ENCODE measurements around the gene VLDLR.
"Not testable (repeated sequence)": the region's sequence is repeated elsewhere in the genome, so short reads cannot be mapped to it uniquely, and the experiment has no call there.

VLDLR gene

GRCh38 chr9:2664174-2665065 is 42.8 kb downstream of the VLDLR start:
- DNase-seq: no peak

DNA sequence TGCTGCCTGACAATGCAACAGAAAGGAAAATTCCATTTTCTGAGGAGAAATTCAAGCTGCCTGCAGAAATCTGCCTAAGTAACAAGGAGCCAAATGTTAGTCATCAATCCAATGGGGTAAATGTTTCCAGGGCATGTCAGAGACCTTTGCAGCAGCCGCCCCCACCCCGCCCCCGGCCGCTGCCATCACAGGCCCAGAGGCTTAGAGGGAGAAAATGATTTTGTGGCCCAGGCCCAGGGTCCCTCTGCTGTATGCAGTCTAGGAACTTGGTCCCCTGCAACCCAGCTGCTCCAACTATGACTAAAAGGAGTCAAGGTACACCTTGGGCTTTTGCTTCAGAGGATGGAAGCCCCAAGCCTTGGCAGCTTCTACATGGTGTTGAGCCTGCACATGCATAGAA is 45.0 kb downstream of the VLDLR start:
- DNase-seq: no peak

- DNase-seq: no peak
Observed at GRCh38 chr9:2673161-2673560, 51.6 kb downstream of the VLDLR start.

DNA sequence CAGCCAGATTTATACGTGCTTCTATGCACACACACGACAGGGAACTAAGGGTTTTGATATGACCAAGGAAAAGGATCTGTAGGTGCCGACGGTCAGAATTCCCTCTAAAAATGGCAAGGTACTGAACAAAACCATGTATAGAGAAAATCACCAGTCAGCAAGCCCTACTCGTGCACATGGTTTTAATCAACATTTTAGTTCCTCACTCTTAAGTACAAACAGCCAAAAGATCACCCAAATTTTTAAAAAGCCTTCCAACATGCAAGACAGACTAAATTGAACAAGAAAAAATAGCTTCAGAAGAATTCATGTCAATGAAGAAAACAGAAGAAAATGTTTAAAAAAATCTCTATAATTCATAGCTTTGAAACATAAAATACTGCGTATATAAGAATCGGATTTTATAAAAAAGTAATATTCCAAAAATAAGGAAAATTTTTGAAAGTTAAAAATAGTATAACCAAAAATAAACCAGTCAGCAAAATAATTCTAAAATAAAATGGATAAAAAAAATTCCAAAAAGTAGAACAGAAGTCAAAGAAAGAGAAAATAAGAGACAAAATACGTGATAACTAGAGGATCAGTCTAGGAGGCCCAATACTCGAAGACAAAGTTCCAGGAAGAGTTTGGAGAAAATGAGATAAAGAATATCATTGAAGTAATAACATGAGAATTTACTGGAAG is 52.7 kb downstream of the VLDLR start:
- no peak for DNase-seq

GRCh38 chr9:2675834-2676233 is 54.2 kb downstream of the VLDLR start:
- no peak for DNase-seq

DNA sequence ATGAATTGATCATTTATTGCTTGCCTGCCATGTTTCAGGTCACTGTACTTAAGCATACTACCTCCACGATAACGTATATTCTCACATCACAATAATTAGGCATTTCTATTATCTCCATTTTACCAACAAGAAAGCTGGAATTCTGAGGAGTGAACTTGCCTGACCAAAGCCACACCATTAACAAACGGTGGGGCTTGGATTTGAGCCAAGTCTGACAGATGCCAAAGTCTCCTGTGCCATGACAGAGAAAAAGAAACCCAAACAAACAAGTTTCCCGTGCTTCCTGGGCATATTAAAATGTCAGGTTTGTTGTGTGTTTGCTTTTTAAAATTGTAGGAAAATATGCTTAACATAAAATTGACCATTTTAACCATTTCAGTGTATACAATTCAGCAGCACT is 54.9 kb downstream of the VLDLR start:
- no peak for DNase-seq

DNA sequence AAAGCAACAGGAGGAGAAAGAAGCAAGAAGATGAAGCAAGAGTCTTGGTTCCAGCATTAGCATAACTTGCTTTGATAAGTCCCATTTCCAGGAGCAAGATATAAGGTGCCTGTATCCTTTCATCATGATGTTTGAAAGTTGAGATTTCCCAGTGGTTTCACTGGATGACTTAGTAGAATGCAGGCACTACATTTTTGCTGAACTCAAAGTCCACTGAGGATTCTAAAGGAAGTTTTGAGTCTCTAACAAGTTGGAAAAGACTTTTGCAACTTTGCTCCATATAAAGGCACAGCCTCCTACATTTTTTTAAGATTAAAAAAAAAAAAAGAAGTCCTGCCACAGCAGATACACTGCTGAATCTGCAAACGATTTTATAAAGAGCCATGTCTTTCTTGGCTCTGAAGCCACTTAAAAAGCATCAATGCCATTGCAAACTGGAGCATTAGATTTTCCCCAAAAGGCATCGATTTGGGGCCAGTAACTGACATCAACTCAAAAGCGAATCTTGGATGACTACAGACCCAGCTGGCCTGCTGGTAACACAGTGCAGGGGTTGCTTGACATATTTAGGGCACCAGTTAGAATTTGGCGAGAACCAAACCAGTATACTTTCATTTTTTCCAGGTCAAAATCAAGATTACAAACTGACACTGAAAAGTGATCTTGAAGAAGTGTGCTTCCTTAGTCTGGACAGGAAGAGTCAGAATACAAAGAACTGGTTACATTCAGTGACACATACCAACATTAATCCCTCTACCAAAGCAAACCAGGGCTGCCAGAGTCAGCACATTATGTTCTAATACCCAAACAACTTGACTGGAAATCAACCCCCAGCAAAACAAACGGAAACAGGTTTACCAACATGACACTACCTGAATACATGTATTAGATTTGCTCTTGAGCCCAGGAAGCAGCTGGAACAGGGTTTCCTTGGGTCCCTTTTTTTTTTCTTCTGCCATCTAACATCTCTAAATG is 56.6 kb downstream of the VLDLR start:
- peak; percentile 37 for DNase-seq

DNA sequence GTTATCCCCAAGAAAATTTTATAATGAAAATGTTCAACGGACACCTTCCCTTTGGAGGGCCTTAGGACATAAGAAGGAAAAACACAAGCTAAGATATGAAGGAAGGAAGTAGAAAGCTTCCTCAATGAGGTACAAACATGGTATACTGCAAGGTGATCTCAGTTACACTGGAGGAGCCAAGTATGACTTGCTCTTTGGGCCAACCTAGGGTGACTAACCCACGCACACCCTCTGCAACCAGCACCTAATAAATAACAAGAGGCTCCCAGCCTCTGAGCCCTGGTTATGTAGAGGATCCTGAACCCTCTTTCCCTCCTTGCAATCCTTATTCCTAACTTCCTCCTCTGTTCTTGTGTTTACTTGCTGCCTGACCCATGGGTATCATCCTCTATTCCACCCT is 57.4 kb downstream of the VLDLR start:
- DNase-seq: no peak

GRCh38 chr9:2681981-2682380 is 60.4 kb downstream of the VLDLR start:
- no peak for DNase-seq

DNA sequence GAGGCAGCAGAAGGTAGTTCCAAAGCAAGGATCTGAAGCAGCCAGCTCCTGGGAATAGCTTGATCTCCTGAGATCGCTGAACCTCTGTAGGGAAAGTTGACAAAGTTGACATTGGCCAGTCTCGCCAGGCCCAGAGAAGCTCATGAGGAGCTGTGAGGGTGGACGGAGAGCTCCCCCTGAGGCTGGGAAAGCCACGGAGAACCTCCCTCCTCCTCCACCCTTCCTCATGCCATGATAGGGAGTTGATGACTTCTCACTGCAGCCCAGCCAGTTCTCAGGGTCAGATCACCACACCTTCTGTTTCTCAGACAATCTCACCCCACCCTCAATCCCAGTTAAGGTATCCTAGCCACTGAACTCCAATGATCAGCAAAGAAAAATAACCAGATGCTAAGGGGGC is 65.3 kb downstream of the VLDLR start:
- no peak for DNase-seq

- no peak for DNase-seq
Observed at GRCh38 chr9:2688636-2689035, 67.0 kb downstream of the VLDLR start.

- no peak for DNase-seq
Observed at GRCh38 chr9:2691212-2691611, 69.6 kb downstream of the VLDLR start.

DNA sequence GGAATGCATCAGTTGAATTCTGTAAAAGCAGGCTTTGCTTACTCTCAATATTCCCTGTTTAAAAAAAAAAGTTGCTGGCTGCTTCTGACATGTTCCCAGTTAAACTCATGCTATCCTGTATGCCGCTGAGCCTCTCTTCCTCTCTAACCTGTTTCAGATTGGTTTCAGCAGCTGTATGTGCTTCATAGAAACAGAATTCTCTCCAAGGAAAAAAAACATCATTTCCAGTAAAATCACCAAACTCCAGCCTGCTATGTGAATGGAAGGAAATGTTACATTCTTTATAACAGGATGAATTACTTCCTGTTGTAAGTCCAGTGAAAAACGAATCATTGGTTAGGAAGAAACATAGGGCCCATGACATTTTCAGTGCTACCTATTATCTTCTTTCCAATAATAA is 70.0 kb downstream of the VLDLR start:
- DNase-seq: no peak

DNA sequence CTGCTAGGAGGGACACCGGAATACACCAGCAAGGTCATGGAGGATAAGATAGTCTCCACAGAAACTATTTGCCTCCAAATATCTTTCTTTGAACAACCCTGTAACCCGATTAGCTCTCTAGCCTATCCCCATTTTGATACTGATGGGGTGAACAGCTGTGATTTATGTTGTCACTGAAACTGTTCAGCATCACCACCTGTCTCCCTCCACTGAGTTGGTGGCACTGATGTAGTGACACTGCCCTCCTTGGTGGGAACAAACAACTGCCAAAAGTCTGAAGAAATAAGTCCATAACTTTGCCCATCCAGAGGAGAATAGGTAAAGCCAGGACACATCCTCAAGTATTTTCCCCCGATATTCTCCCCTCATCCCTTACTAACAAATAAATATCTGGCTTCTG is 71.5 kb downstream of the VLDLR start:
- DNase-seq: no peak

DNA sequence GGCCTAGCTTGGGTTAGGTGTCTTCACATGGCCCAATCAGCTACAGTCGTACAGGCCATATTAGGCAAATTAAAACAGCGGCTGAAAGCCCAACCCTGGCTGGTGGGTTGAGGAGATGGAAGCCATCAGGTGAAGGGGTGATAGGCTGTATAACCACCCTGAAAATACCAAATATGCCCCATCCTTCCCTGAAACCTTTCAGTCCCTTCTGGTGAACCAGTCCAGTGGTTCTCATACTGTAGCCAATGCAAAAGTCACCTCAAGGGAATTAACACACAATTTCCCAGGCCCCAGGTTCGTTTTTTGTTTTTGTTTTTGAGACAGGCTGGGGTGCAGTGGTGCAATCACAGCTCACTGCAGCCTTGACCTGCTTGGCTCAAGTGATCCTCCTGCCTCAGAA is 75.9 kb downstream of the VLDLR start:
- no peak for DNase-seq

- DNase-seq: no peak
Observed at GRCh38 chr9:2700398-2700797, 78.8 kb downstream of the VLDLR start.

- DNase-seq: no peak
Observed at GRCh38 chr9:2700909-2701550, 79.4 kb downstream of the VLDLR start.

DNA sequence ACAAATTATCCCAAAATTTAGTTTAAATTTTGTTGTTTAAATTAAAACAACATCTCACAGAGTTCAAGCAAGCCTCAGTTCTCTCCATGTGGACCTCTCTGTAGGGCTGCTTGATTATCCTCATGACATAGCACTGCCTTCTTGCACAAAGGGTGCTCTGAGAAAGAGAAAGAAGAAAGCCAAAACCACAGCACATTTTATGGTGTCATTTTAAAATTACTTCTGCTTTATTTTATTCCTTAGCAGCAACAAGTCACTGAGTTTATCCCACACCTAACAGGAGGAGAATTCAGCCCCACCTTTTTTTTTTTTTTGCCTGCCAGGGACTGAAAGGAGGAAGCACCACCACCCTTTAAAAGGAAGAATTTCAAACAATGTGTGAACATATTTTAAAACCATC is 82.9 kb downstream of the VLDLR start:
- DNase-seq: no peak

DNA sequence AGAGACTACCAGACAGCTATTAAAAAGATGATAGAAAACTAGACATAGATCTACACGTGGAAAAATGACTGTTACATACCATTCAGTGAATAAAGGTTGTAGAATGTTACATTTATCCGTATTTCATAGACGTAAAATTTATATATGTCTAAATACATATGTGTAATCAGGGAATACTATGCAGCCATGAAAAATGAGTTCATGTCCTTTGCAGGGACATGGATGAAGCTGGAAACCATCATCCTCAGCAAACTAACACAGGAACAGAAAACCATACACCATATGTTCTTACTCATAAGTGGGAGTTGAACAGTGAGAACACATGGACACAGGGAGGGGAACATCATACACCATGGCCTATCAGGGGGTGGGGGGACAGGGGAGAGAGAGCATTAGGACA is 85.7 kb downstream of the VLDLR start:
- not testable (repeated sequence) for DNase-seq

Data from NCI-H2029 (cell line).